K562 (cell line): Measurements from ENCODE around the gene CWF19L1. TPM values are rescaled to one million over a fixed set of nuclear protein-coding genes. Genes with fewer than 3 reads are reported as not detected.

Source experiments
- ATAC-seq: fragments of 200-7000 bp; cut with Tn5 transposase; 3 replicates; pipeline ENCODE4 v1.9.1; 2020; ENCODE audit warnings: moderate library complexity
- BruUV-seq: library from RNA; stranded (reverse); fragments of 400-500 nt; replicated peaks from 2 replicates; lab custom pipeline; 2021; lab: Mats Ljungman, UMichigan
- CTCF ChIA-PET: fragments of 300-600 bp; formaldehyde crosslinking; extraction: SDS; loops from one replicate; lab custom pipeline; 2021; ENCODE audit warnings: low intra/inter-chr PET ratio; lab: Yijun Ruan, JAX
- POLR2A ChIA-PET: fragments of 300-600, 350-650 bp; sonication (Branson Sonifier 250); formaldehyde crosslinking; extraction: SDS; loops from one replicate; lab custom pipeline; 2021; ENCODE audit warnings: antibody characterized with exemption, inconsistent platforms; lab: Yijun Ruan, JAX
- DNase-seq, 4 experiments: peaks; one replicate each; pipeline versions ENCODE4 v3.0.0 to v3.0.0-alpha.2; 2011 to 2018; ENCODE audit warnings: low spot score in 3 of 4, mixed read lengths in 3 of 4; ENCODE audit errors: extremely low read depth in 1 of 4
- FAIRE-seq: peaks from 2 replicates; lab custom pipeline; 2011; peaks lifted over from hg19 to GRCh38; lab: Jason Lieb, UNC
- H2AFZ ChIP-seq: 2 replicates; pipeline ENCODE4 v1.6.0; 2011; ENCODE audit warnings: low read depth, low read length, control low read depth, inconsistent platforms
- H3K27ac ChIP-seq: fragments of 200-600 bp; 3 replicates; pipeline ENCODE4 v1.8.0; 2011; ENCODE audit warnings: low read depth, mild to moderate bottlenecking, control low read depth, inconsistent platforms, low read length, moderate library complexity, mixed read lengths; ENCODE audit errors: extremely low read depth
- H3K27me3 ChIP-seq, 2 experiments: fragments of 300-600 bp in 1 of 2; 2 replicates in 1 of 2; 3 replicates in 1 of 2; pipeline versions ENCODE4 v1.6.0 to v1.8.0; 2011; ENCODE audit warnings: inconsistent platforms in 2 of 2, low read length in 2 of 2, mild to moderate bottlenecking in 1 of 2, mixed read lengths in 1 of 2, moderate library complexity in 1 of 2; ENCODE audit not compliant: control insufficient read depth in 2 of 2, insufficient read depth in 2 of 2
- H3K36me3 ChIP-seq: fragments of 300-600 bp; 3 replicates; pipeline ENCODE4 v1.8.0; 2011; ENCODE audit warnings: mild to moderate bottlenecking, low read length, inconsistent platforms; ENCODE audit not compliant: control insufficient read depth, insufficient read depth
- H3K4me1 ChIP-seq, 2 experiments: fragments of 200-600 bp in 1 of 2; replicated peaks in 1 of 2; 2 replicates in 1 of 2; 3 replicates in 1 of 2; pipeline versions ENCODE4 v1.5.1 to v1.8.0; 2011; ENCODE audit warnings: inconsistent platforms in 2 of 2, low read length in 2 of 2, mild to moderate bottlenecking in 1 of 2, mixed read lengths in 1 of 2, moderate library complexity in 1 of 2; ENCODE audit not compliant: control insufficient read depth in 2 of 2, insufficient read depth in 2 of 2
- H3K4me2 ChIP-seq: 2 replicates; pipeline ENCODE4 v1.6.1; 2011; ENCODE audit warnings: low read length, control low read depth, inconsistent platforms, mixed read lengths; ENCODE audit not compliant: insufficient read depth
- H3K4me3 ChIP-seq: fragments of 200-600 bp; sonication (generic), shearing (Covaris generic); 2 replicates; pipeline ENCODE4 v1.5.1; 2016; ENCODE audit warnings: control low read depth, inconsistent platforms
- H3K79me2 ChIP-seq: fragments of 200-600 bp; 3 replicates; pipeline ENCODE4 v1.8.0; 2011; ENCODE audit warnings: low read length, inconsistent platforms; ENCODE audit not compliant: control insufficient read depth, insufficient read depth
- H3K9ac ChIP-seq, 2 experiments: 2 replicates each; pipeline versions ENCODE4 v1.6.0 to v1.6.1; 2011; ENCODE audit warnings: low read depth in 2 of 2, low read length in 2 of 2, control low read depth in 1 of 2, inconsistent platforms in 1 of 2, mild to moderate bottlenecking in 1 of 2, mixed read lengths in 1 of 2; ENCODE audit not compliant: insufficient read depth in 1 of 2
- H3K9me1 ChIP-seq: one replicate; pipeline ENCODE4 v1.6.0; 2011; ENCODE audit warnings: inconsistent platforms, mild to moderate bottlenecking, low read length, moderate library complexity; ENCODE audit not compliant: control insufficient read depth, insufficient read depth
- H3K9me3 ChIP-seq: replicated peaks from 2 replicates; pipeline ENCODE4 v1.5.1; 2011; ENCODE audit warnings: low read depth, low read length, inconsistent platforms; ENCODE audit not compliant: control insufficient read depth, insufficient read depth
- H4K20me1 ChIP-seq: replicated peaks from 2 replicates; pipeline ENCODE4 v1.6.1; 2011; ENCODE audit warnings: low read length, inconsistent platforms, mixed read lengths; ENCODE audit not compliant: control insufficient read depth, insufficient read depth
- FIP1L1 ChIP-seq: fragments of 200-400 bp; formaldehyde crosslinking; IDR thresholded peaks from 2 replicates; pipeline ENCODE4 v1.6.1; 2018; ENCODE audit warnings: mild to moderate bottlenecking, low read depth, low read length; ENCODE audit not compliant: poor library complexity, severe bottlenecking
- IRF2 ChIP-seq: sonication (generic); formaldehyde crosslinking; IDR thresholded peaks from 2 replicates; pipeline ENCODE4 v1.8.1; 2022; ENCODE audit warnings: mild to moderate bottlenecking, missing genetic modification reagents
- JUND ChIP-seq, 2 experiments: IDR thresholded peaks; 2 replicates in 1 of 2; 3 replicates in 1 of 2; pipeline ENCODE4 v1.6.1; 2011; ENCODE audit warnings: borderline replicate concordance in 2 of 2, low read depth in 2 of 2, low read length in 2 of 2, improper control_type of control experiment in 1 of 2, missing biosample characterization in 1 of 2, missing genetic modification characterization in 1 of 2, missing genetic modification reagents in 1 of 2
- NCOA2 ChIP-seq, 2 experiments: fragments of 450-650 bp; IDR thresholded peaks; 2 replicates each; pipeline ENCODE4 v1.6.1; 2018; ENCODE audit warnings: mild to moderate bottlenecking in 2 of 2, moderate library complexity in 1 of 2; ENCODE audit not compliant: partially characterized antibody in 2 of 2
- NFE2L1 ChIP-seq: fragments of 450-650 bp; IDR thresholded peaks from 2 replicates; pipeline ENCODE4 v1.6.1; 2016; ENCODE audit warnings: missing genetic modification characterization, low read depth, mild to moderate bottlenecking, missing compliant biosample characterization, moderate library complexity, borderline replicate concordance
- NR4A1 ChIP-seq, 2 experiments: fragments of 250-450 bp in 1 of 2; fragments of 450-650 bp in 1 of 2; sonication (Bioruptor Pico) in 1 of 2; IDR thresholded peaks; 2 replicates each; pipeline versions ENCODE4 v1.4.0 to v1.6.1; 2016 to 2020; ENCODE audit warnings: mild to moderate bottlenecking in 2 of 2, missing compliant biosample characterization in 1 of 2, missing genetic modification characterization in 1 of 2, moderate library complexity in 1 of 2
- RBM15 ChIP-seq: fragments of 200-400 bp; formaldehyde crosslinking; IDR thresholded peaks from 2 replicates; pipeline ENCODE4 v1.6.1; 2018; ENCODE audit warnings: mild to moderate bottlenecking, low read length, moderate library complexity; ENCODE audit not compliant: insufficient read depth
- SIN3B ChIP-seq: fragments of 450-650 bp; IDR thresholded peaks from 2 replicates; pipeline ENCODE4 v1.6.1; 2017; ENCODE audit warnings: low read depth, mild to moderate bottlenecking, moderate library complexity
- TCF3 ChIP-seq: sonication (generic); formaldehyde crosslinking; IDR thresholded peaks from 2 replicates; pipeline ENCODE4 v1.4.0; 2020; ENCODE audit warnings: mild to moderate bottlenecking, missing genetic modification reagents
- TEAD2 ChIP-seq: fragments of 450-650 bp; IDR thresholded peaks from 2 replicates; pipeline ENCODE4 v1.6.1; 2016; ENCODE audit warnings: missing genetic modification characterization, control low read depth, missing compliant biosample characterization
- WGBS: fragments of 100-300 bp; shearing (Covaris generic); methylation state at CpG from one replicate; pipeline ENCODE4 v1.1.6; 2016; ENCODE audit warnings: low coverage, mixed read lengths; ENCODE audit not compliant: insufficient coverage; ENCODE audit errors: missing lambda C conversion rate; 5-methylcytosine and 5-hydroxymethylcytosine counted together
- in situ Hi-C: fragments of 300-500 bp; cut with MboI; formaldehyde crosslinking; loops from 4 replicates; pipeline ENCODE4 v1.15.0; 2018; ENCODE audit warnings: inconsistent platforms, mixed read lengths
- intact Hi-C: fragments of 100-400 bp; cut with micrococcal nuclease; formaldehyde crosslinking; loops from 2 replicates; pipeline ENCODE4 v1.14.2; 2022
- polyA plus RNA-seq, 8 experiments: library from polyadenylated mRNA; depleted of rRNA in 4 of 8; stranded (reverse) in 5 of 8; unstranded in 3 of 8; fragments of >200 nt; fragmentation: Nextera tagmentation in 2 of 8; fragmentation: Illumina TruSeq in 1 of 8; extraction: Ambion mirVana in 2 of 8; extraction: Trizol in 1 of 8; gene quantifications; 2 replicates each; pipeline versions ENCODE4 v1.2.1 to v1.2.3, GENCODE V29; 2011 to 2014; ENCODE audit warnings: inconsistent platforms in 1 of 8, missing spikeins in 1 of 8
- total RNA-seq, 7 experiments: library from RNA; depleted of rRNA in 6 of 7; stranded (reverse); fragments of >200 nt in 6 of 7; fragmentation: Illumina TruSeq in 2 of 7; extraction: Trizol in 2 of 7; gene quantifications; 2 replicates each; pipeline versions ENCODE4 v1.2.1 to v1.2.3, GENCODE V29; 2011 to 2021; ENCODE audit warnings: low replicate concordance in 1 of 7
- TF ChIP-seq, protein P1 (sequence below): fragments of 150-350 bp; IDR thresholded peaks from 2 replicates; pipeline ENCODE4 v1.6.1; 2014; ENCODE audit warnings: low read depth, mild to moderate bottlenecking, low read length, borderline replicate concordance
- TF ChIP-seq, protein P2 (sequence below): fragments of 250-450 bp; sonication (Bioruptor Pico); IDR thresholded peaks from 2 replicates; pipeline ENCODE4 v1.4.0; 2020; ENCODE audit warnings: borderline replicate concordance

CWF19L1 gene
- total and polyA plus RNA-seq, 9 of the 15 experiments (the other 6 are each of a cell fraction or from before 2014, with no cell fraction given) = 19.5 to 49.9 (median 30.9) TPM

DNA sequence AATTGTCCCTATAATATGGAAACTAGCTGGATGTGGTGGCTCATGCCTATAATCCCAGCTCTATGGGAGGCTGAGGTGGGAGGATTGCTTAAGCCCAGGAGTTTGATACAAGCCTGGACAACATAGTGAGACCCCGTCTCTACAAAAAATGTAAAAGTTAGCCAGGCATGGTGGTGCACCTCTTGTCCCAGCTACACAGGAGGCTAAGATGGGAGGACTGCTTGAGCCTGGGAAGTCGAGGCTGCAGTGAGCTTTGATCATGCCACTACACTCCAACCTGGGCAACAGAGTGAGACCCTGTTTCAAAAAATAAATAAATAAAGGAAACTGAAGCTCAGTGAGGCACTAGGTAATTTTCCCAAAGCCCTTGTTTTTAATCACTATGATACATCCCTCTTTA is 65.9 kb downstream of the CWF19L1 start:
- no peaks in the 10 kb centered on the region for H4K20me1 ChIP-seq
- ATAC-seq = no peak
- H3K4me1 ChIP-seq = no peaks in the 10 kb centered on the region
- no peak for FAIRE-seq
- POLR2A ChIA-PET = interaction anchor here (0.6 to 1.4 kb wide), 2 partner anchors 27 to 220 kb away, joined by 3 read pairs; no protein-coding TSS in a partner anchor
- H3K27ac ChIP-seq = no peak overlapping the region
- intact Hi-C loops = no loop called here
- H3K9me1 ChIP-seq = no peaks in the 10 kb centered on the region
- BruUV-seq = no TSS peak
- no peak overlapping the region for H3K4me2 ChIP-seq
- H3K4me3 ChIP-seq = no peak overlapping the region
- no peaks in the 10 kb centered on the region for H3K79me2 ChIP-seq
- H3K36me3 ChIP-seq = peaks cover 84% of the 10 kb centered on the region
- in situ Hi-C loops = no loop called here
- WGBS = 100% methylated on average over 2 of the region's 2 CpGs
- DNase-seq = no peak
- H3K9ac ChIP-seq = no peak overlapping the region
- no peak overlapping the region for H2AFZ ChIP-seq
- H3K27me3 ChIP-seq = no peaks in the 10 kb centered on the region
- CTCF ChIA-PET = no interaction called here
- no peaks in the 10 kb centered on the region for H3K9me3 ChIP-seq
- no peak for TF ChIP-seq IRF2
- no peak for TF ChIP-seq NCOA2 (IDR thresholded peaks at IDR 0.05; ENCODE audit: partially characterized antibody in 2 of 2)
- TF ChIP-seq FIP1L1 = no peak
- no peak for TF ChIP-seq SIN3B
- no peak for TF ChIP-seq NR4A1 (CRISPR knock-in tag; IDR thresholded peaks at IDR 0.05)
- TF ChIP-seq NR4A1 (tag; IDR thresholded peaks at IDR 0.05) = no peak
- no peak for TF ChIP-seq TCF3
- TF ChIP-seq, protein P1, sequence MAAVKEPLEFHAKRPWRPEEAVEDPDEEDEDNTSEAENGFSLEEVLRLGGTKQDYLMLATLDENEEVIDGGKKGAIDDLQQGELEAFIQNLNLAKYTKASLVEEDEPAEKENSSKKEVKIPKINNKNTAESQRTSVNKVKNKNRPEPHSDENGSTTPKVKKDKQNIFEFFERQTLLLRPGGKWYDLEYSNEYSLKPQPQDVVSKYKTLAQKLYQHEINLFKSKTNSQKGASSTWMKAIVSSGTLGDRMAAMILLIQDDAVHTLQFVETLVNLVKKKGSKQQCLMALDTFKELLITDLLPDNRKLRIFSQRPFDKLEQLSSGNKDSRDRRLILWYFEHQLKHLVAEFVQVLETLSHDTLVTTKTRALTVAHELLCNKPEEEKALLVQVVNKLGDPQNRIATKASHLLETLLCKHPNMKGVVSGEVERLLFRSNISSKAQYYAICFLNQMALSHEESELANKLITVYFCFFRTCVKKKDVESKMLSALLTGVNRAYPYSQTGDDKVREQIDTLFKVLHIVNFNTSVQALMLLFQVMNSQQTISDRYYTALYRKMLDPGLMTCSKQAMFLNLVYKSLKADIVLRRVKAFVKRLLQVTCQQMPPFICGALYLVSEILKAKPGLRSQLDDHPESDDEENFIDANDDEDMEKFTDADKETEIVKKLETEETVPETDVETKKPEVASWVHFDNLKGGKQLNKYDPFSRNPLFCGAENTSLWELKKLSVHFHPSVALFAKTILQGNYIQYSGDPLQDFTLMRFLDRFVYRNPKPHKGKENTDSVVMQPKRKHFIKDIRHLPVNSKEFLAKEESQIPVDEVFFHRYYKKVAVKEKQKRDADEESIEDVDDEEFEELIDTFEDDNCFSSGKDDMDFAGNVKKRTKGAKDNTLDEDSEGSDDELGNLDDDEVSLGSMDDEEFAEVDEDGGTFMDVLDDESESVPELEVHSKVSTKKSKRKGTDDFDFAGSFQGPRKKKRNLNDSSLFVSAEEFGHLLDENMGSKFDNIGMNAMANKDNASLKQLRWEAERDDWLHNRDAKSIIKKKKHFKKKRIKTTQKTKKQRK = no peak
- no peak for TF ChIP-seq JUND (IDR thresholded peaks at IDR 0.05; ENCODE audit: borderline replicate concordance, low read depth, low read length)
- no peak for TF ChIP-seq JUND (tag; IDR thresholded peaks at IDR 0.05; ENCODE audit: borderline replicate concordance, low read depth, low read length)
- no peak for TF ChIP-seq NFE2L1
- TF ChIP-seq RBM15 = no peak
- TF ChIP-seq TEAD2 = no peak
- TF ChIP-seq, protein P2, sequence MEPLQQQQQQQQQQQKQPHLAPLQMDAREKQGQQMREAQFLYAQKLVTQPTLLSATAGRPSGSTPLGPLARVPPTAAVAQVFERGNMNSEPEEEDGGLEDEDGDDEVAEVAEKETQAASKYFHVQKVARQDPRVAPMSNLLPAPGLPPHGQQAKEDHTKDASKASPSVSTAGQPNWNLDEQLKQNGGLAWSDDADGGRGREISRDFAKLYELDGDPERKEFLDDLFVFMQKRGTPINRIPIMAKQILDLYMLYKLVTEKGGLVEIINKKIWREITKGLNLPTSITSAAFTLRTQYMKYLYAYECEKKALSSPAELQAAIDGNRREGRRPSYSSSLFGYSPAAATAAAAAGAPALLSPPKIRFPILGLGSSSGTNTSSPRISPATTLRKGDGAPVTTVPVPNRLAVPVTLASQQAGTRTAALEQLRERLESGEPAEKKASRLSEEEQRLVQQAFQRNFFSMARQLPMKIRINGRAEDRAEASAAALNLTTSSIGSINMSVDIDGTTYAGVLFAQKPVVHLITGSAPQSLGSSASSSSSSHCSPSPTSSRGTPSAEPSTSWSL = no peak
